Mesenchymal stem cell (in vitro differentiated cells and primary cell): ENCODE measurements around the gene MAML1.
A peak's percentile ranks its signal among the peaks of the same experiment; 100 is the strongest.
"Not testable (repeated sequence)": the region's sequence is repeated elsewhere in the genome, so short reads cannot be mapped to it uniquely, and the experiment has no call there.

Source experiments
- DNase-seq: peaks from one replicate; pipeline ENCODE4 v3.0.0-alpha.2; 2013
- H2AFZ ChIP-seq: one replicate; pipeline ENCODE4 v1.6.1; 2013; ENCODE audit warnings: low read depth, mild to moderate bottlenecking, control low read depth, inconsistent platforms, low read length, moderate library complexity
- H2AK5ac ChIP-seq: 2 replicates; pipeline ENCODE4 v1.6.1; 2013; ENCODE audit warnings: low read length, moderate library complexity, mild to moderate bottlenecking, inconsistent platforms; ENCODE audit not compliant: severe bottlenecking
- H2BK120ac ChIP-seq: one replicate; pipeline ENCODE4 v1.6.1; 2013; ENCODE audit warnings: low read depth, mild to moderate bottlenecking, inconsistent platforms, low read length, moderate library complexity
- H2BK12ac ChIP-seq, 2 experiments: one replicate each; pipeline ENCODE4 v1.6.1; 2013; ENCODE audit warnings: inconsistent platforms in 2 of 2, low read length in 2 of 2, mild to moderate bottlenecking in 2 of 2, moderate library complexity in 2 of 2, control low read depth in 1 of 2
- H2BK15ac ChIP-seq: one replicate; pipeline ENCODE4 v1.6.1; 2013; ENCODE audit warnings: mild to moderate bottlenecking, low read depth, inconsistent platforms; ENCODE audit not compliant: poor library complexity, severe bottlenecking
- H2BK5ac ChIP-seq: 2 replicates; pipeline ENCODE4 v1.6.1; 2013; ENCODE audit warnings: low read depth, mild to moderate bottlenecking, low read length, control low read depth, inconsistent platforms; ENCODE audit not compliant: poor library complexity, severe bottlenecking
- H3K14ac ChIP-seq, 2 experiments: one replicate each; pipeline ENCODE4 v1.6.1; 2013; ENCODE audit warnings: inconsistent platforms in 2 of 2, low read length in 2 of 2, control low read depth in 1 of 2, mild to moderate bottlenecking in 1 of 2, moderate library complexity in 1 of 2
- H3K18ac ChIP-seq, 2 experiments: one replicate each; pipeline ENCODE4 v1.6.1; 2013; ENCODE audit warnings: inconsistent platforms in 2 of 2, low read length in 2 of 2, control low read depth in 1 of 2, low read depth in 1 of 2, mild to moderate bottlenecking in 1 of 2
- H3K23ac ChIP-seq, 2 experiments: one replicate each; pipeline ENCODE4 v1.6.1; 2013; ENCODE audit warnings: inconsistent platforms in 2 of 2, low read length in 2 of 2, mild to moderate bottlenecking in 2 of 2, moderate library complexity in 2 of 2, control low read depth in 1 of 2
- H3K27ac ChIP-seq: 2 replicates; pipeline ENCODE4 v1.5.1; 2013; ENCODE audit warnings: mild to moderate bottlenecking, moderate library complexity, low read length, control low read depth, inconsistent platforms; ENCODE audit not compliant: poor library complexity, severe bottlenecking
- H3K27me3 ChIP-seq, 2 experiments: 2 replicates each; pipeline versions ENCODE4 v1.6.1 to v1.7.0; 2013; ENCODE audit warnings: low read length in 2 of 2, mild to moderate bottlenecking in 2 of 2, moderate library complexity in 2 of 2, control low read depth in 1 of 2, inconsistent platforms in 1 of 2; ENCODE audit not compliant: control insufficient read depth in 1 of 2, insufficient read depth in 1 of 2
- H3K36me3 ChIP-seq, 2 experiments: 2 replicates each; pipeline versions ENCODE4 v1.6.1 to v1.7.0; 2013; ENCODE audit warnings: low read length in 2 of 2, control low read depth in 1 of 2, inconsistent platforms in 1 of 2, low read depth in 1 of 2, mild to moderate bottlenecking in 1 of 2; ENCODE audit not compliant: insufficient read depth in 2 of 2, control insufficient read depth in 1 of 2
- H3K4ac ChIP-seq, 2 experiments: one replicate each; pipeline ENCODE4 v1.6.1; 2013; ENCODE audit warnings: inconsistent platforms in 2 of 2, low read length in 2 of 2, mild to moderate bottlenecking in 2 of 2, moderate library complexity in 2 of 2, control low read depth in 1 of 2, low read depth in 1 of 2
- H3K4me1 ChIP-seq: 2 replicates; pipeline ENCODE4 v1.6.1; 2013; ENCODE audit warnings: low read depth, low read length, control low read depth; ENCODE audit not compliant: control insufficient read depth, insufficient read depth
- H3K4me2 ChIP-seq: 2 replicates; pipeline ENCODE4 v1.6.1; 2013; ENCODE audit warnings: low read length, mild to moderate bottlenecking, inconsistent platforms; ENCODE audit not compliant: poor library complexity, severe bottlenecking
- H3K4me3 ChIP-seq, 2 experiments: 2 replicates each; pipeline versions ENCODE4 v1.5.1 to v1.7.0; 2013; ENCODE audit warnings: low read length in 2 of 2, mild to moderate bottlenecking in 2 of 2, control low read depth in 1 of 2, low read depth in 1 of 2; ENCODE audit not compliant: insufficient read depth in 1 of 2
- H3K79me1 ChIP-seq: replicated peaks from 2 replicates; pipeline ENCODE4 v1.6.1; 2013; ENCODE audit warnings: mild to moderate bottlenecking, control low read depth, low read length, inconsistent platforms; ENCODE audit not compliant: poor library complexity, severe bottlenecking
- H3K9ac ChIP-seq: 2 replicates; pipeline ENCODE4 v1.7.0; 2013; ENCODE audit warnings: mild to moderate bottlenecking, low read length, moderate library complexity
- H3K9me3 ChIP-seq: 2 replicates; pipeline ENCODE4 v1.7.0; 2013; ENCODE audit warnings: mild to moderate bottlenecking, low read length; ENCODE audit not compliant: control insufficient read depth
- H4K8ac ChIP-seq: one replicate; pipeline ENCODE4 v1.6.1; 2013; ENCODE audit warnings: inconsistent platforms, mild to moderate bottlenecking, low read length, moderate library complexity
- H4K91ac ChIP-seq: one replicate; pipeline ENCODE4 v1.6.1; 2013; ENCODE audit warnings: mild to moderate bottlenecking, low read length, inconsistent platforms
- WGBS: methylation state at CpG from one replicate; pipeline ENCODE4 v1.1.7; 2013; ENCODE audit warnings: mixed read lengths; 5-methylcytosine and 5-hydroxymethylcytosine counted together

Gene MAML1

DNA sequence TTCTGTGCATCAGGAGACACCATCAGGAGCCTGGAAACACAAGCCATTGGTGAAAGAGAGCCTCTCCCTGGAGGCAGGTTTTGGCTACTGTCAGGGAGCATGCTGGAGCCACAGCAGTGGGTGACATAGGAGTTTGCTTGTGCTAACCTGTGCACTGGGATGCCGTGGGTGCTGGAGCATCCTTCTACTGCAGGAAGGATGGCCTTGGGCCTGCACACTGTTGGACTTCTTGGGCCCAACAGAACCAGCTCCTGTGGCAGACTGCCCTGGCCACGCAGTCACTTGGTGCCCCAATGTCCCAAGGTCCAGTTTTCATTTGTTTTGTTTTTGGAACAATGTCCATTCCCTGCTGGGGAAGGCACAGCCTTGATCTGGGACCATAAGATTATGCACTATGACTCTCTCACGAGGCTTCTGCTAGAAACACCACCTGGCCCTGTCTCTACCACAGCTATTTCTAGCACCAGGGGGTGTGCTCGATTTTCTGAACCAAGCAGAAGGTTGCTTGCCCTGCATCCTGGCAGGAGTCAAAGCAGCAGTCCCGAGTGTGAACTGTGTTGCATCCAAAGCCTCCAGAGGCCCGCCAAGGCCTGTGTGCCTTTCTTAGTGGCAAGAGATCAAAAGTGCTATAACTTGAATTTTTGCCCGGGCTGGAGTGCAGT is 55.7 kb downstream of the MAML1 start:
- Histone ChIP-seq H3K4ac (no peak overlapping the region), H2AFZ (no peak overlapping the region), H3K23ac (no peak overlapping the region), H3K9ac (no peak overlapping the region), H3K4me3 (no peak overlapping the region), H4K8ac (peak overlapping the region; percentile 30), H3K4me2 (no peak overlapping the region), H3K18ac (no peak overlapping the region), H3K4me1 (peaks cover 8% of the 10 kb centered on the region), H3K9me3 (no peaks in the 10 kb centered on the region), H4K91ac (no peak overlapping the region), H3K14ac (no peak overlapping the region), H3K79me1 (no peaks in the 10 kb centered on the region), H2BK5ac (no peak overlapping the region), H2AK5ac (no peak overlapping the region), H2BK120ac (no peak overlapping the region), H3K27me3 (no peaks in the 10 kb centered on the region), H3K36me3 (peaks cover 0 to 3% of the 10 kb centered on the region in 2 experiments), H2BK12ac (no peak overlapping the region), H3K27ac (no peak overlapping the region), H2BK15ac (no peak overlapping the region)
- WGBS, result 91% methylated on average over 7 of the region's 7 CpGs
- DNase-seq, result no peak

DNA sequence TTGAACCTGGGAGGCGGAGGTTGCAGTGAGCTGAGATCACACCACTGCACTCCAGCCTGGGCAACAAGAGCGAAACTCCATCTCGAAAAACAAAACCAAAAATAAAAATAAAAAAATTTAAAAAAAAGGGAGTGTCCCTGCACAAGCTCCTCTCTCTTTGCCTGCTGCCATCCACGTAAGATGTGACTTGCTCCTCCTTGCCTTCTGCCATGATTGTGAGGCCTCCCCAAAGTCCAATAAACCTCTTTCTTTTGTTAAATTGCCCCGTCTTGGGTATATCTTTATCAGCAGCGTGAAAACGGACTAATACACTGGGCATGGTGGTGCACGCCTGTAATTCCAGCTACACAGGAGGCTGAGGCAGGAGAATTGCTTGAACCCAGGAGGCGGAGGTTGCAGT is 56.7 kb downstream of the MAML1 start:
- H2BK5ac ChIP-seq, H3K27ac ChIP-seq, H2AFZ ChIP-seq, H3K23ac ChIP-seq, H3K4me2 ChIP-seq, H3K18ac ChIP-seq, DNase-seq, H3K27me3 ChIP-seq, H3K4me3 ChIP-seq, H3K9me3 ChIP-seq, H2AK5ac ChIP-seq, H3K79me1 ChIP-seq, H2BK12ac ChIP-seq, H3K36me3 ChIP-seq, H3K4ac ChIP-seq, H2BK120ac ChIP-seq, H2BK15ac ChIP-seq, H4K8ac ChIP-seq, H4K91ac ChIP-seq, H3K9ac ChIP-seq, H3K14ac ChIP-seq: not testable (repeated sequence)
- WGBS, result 96% methylated on average over 8 of the region's 9 CpGs
- H3K4me1 ChIP-seq, result peaks cover 17% of the 10 kb centered on the region

DNA sequence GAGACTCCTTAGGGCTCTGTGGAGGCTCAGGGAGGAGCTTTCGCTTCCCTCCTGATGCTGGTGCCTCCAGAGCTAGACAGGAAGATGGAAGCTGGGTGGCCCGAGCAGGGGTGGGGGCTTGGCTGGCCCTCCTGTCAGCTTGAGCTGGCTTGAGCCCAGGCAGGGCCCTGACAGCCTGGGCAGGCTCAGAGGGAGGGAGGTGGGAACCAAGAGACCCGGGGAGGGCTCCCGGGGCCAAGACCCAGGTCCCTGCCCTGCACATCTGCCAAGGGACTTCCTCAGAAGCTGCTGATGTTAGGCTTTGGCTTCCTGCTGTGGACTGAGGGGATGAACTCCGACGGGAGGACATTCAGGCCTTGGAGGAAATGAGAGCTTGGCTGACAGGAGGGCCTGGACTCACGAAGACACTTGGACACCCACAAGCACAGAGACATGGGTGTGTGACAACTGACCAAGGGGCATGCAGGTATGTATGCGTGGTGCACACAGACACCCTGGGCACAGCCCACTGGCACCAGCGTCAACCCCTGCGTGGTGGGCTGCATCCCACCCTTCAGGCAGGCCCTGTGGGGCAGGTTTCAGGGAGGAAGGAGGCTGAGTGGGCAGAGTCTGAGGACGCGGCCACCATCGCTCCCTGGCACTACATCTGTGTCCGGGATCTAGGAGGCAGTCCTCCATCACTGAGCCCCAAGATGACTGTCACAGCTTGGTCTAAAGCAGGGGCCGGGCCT is 59.4 kb downstream of the MAML1 start:
- 89% methylated on average over 15 of the region's 15 CpGs for WGBS
- Histone ChIP-seq H3K27ac (no peak overlapping the region), H3K27me3 (no peaks in the 10 kb centered on the region), H2AK5ac (no peak overlapping the region), H3K14ac (no peak overlapping the region), H3K79me1 (no peaks in the 10 kb centered on the region), H3K9ac (no peak overlapping the region), H2BK15ac (no peak overlapping the region), H3K4me3 (no peak overlapping the region), H3K23ac (no peak overlapping the region), H3K4me1 (peaks cover 33% of the 10 kb centered on the region), H4K91ac (peak overlapping the region; percentile 82), H2BK12ac (no peak overlapping the region), H2BK5ac (no peak overlapping the region), H3K9me3 (no peaks in the 10 kb centered on the region), H4K8ac (peak overlapping the region; percentile 73), H3K4me2 (no peak overlapping the region), H3K18ac (no peak overlapping the region), H3K4ac (no peak overlapping the region), H2AFZ (no peak overlapping the region), H3K36me3 (peaks cover 4 to 10% of the 10 kb centered on the region in 2 experiments), H2BK120ac (no peak overlapping the region)
- no peak for DNase-seq

DNA sequence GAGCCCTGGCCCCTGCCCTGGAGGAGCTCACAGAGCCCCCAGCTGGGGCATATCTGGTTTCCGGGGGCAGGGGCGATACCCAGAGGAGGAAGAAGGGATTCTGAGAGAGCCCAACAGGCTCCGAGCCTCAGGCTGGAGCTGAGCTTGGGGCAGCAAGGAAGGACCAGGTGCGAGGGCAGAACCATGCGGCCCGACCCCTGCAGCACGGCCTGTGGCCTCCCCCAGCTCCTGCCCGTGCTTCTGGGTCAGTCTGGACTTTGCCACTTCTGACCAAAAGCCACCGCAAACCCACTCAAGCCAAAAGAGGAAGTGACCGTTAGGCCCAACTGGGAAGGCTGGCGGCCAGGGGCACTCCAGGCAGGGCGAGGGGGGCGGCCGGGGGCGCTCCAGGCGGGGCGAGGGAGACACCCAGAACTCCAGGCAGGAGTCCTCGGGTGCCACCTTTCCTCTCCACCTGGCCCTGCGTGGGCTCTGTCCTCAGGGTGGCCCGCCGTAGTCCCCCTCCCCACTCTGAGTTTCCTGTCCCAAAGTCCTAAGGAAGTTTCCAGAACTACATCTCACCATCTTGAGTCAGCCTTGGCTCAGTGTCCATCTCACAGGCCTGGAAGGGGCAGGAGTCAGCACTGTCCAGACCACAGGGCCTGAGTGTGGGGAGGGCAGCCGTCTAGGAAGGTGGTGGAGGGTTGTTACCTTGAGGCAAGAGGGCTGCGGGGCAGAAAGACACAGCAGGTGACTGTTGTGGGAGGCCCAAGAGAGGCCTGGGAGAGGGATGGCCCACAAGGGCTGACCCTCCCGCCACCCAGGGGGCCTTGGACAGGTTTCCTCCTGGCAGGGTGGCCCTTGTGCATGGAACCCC is 60.2 kb downstream of the MAML1 start:
- Histone ChIP-seq H2BK5ac (no peak overlapping the region), H3K4ac (peak overlapping the region in 1 of 2 experiments; percentile 9), H3K23ac (no peak overlapping the region), H4K8ac (no peak overlapping the region), H3K27me3 (no peaks in the 10 kb centered on the region), H3K9ac (no peak overlapping the region), H3K79me1 (no peaks in the 10 kb centered on the region), H3K18ac (no peak overlapping the region), H3K9me3 (no peaks in the 10 kb centered on the region), H3K36me3 (peaks cover 12 to 18% of the 10 kb centered on the region in 2 experiments), H3K4me2 (no peak overlapping the region), H2BK15ac (no peak overlapping the region), H2AK5ac (no peak overlapping the region), H3K4me3 (peak overlapping the region in 1 of 2 experiments; percentile 61), H3K14ac (no peak overlapping the region), H2AFZ (no peak overlapping the region), H2BK12ac (no peak overlapping the region), H3K4me1 (peaks cover 33% of the 10 kb centered on the region), H4K91ac (peak overlapping the region; percentile 10), H3K27ac (no peak overlapping the region), H2BK120ac (no peak overlapping the region)
- 96% methylated on average over 21 of the region's 24 CpGs for WGBS
- no peak for DNase-seq
